Measurements from ENCODE around the gene MAP2K6.
"Not testable (repeated sequence)": the region's sequence is repeated elsewhere in the genome, so short reads cannot be mapped to it uniquely, and the experiment has no call there.

- not testable (repeated sequence) for TF ChIP-seq SUZ12 (IDR thresholded peaks at IDR 0.05); L3MBTL2 (conservative IDR thresholded peaks at IDR 0.05); HDGF (IDR thresholded peaks at IDR 0.05; ENCODE audit: borderline replicate concordance); FOXK2 (IDR thresholded peaks at IDR 0.05); BHLHE40 (IDR thresholded peaks at IDR 0.05; ENCODE audit: borderline replicate concordance); FOXM1 (IDR thresholded peaks at IDR 0.05; ENCODE audit: borderline replicate concordance); ZNF384 (IDR thresholded peaks at IDR 0.05)
- TF ChIP-seq, protein P1, sequence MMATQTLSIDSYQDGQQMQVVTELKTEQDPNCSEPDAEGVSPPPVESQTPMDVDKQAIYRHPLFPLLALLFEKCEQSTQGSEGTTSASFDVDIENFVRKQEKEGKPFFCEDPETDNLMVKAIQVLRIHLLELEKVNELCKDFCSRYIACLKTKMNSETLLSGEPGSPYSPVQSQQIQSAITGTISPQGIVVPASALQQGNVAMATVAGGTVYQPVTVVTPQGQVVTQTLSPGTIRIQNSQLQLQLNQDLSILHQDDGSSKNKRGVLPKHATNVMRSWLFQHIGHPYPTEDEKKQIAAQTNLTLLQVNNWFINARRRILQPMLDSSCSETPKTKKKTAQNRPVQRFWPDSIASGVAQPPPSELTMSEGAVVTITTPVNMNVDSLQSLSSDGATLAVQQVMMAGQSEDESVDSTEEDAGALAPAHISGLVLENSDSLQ (IDR thresholded peaks at IDR 0.05): not testable (repeated sequence)
Measured at GRCh38 chr17:69479756-69480155, 65.3 kb downstream of the MAP2K6 start.
